T-helper 17 cell (primary cell): Measurements from ENCODE around the gene MBNL2. TPM values are rescaled to one million over a fixed set of nuclear protein-coding genes. Genes with fewer than 3 reads are reported as not detected.

Experiments
- ATAC-seq: fragments of 150-1000 bp; cut with Tn5 transposase; 2 replicates; pipeline ENCODE4 v1.10.0; 2021; ENCODE audit warnings: mild to moderate bottlenecking, moderate library complexity
- DNase-seq, 3 donors: peaks; one replicate each; pipeline versions ENCODE4 v3.0.0 to v3.0.0-alpha.2; 2020 to 2021
- H3K9me3 ChIP-seq: one replicate; pipeline ENCODE4 v1.7.0; 2013; ENCODE audit warnings: low read length, mild to moderate bottlenecking; ENCODE audit not compliant: control insufficient read depth, poor library complexity, severe bottlenecking
- H3K27ac Mint-ChIP-seq: one replicate; pipeline ENCODE4 v1.8.0; 2022; ENCODE audit warnings: mild to moderate bottlenecking, moderate library complexity, mixed read lengths
- H3K27me3 Mint-ChIP-seq: one replicate; pipeline ENCODE4 v1.8.0; 2022; ENCODE audit warnings: mixed read lengths
- H3K36me3 Mint-ChIP-seq: one replicate; pipeline ENCODE4 v1.8.0; 2022; ENCODE audit warnings: low read depth, mixed read lengths
- H3K4me1 Mint-ChIP-seq: one replicate; pipeline ENCODE4 v1.8.0; 2022; ENCODE audit warnings: mild to moderate bottlenecking, mixed read lengths
- H3K4me3 Mint-ChIP-seq: one replicate; pipeline ENCODE4 v1.8.0; 2022; ENCODE audit warnings: mild to moderate bottlenecking, moderate library complexity, mixed read lengths
- total RNA-seq, 4 donors: library from RNA in 2 of 4; stranded (reverse) in 2 of 4; gene quantifications; one replicate each; pipeline ENCODE4 v1.2.3 and lab custom pipeline; 2022 to 2026

The MBNL2 gene
- total RNA-seq, 2 donors from 2014 or later: 36.1 to 40.2 TPM

DNA sequence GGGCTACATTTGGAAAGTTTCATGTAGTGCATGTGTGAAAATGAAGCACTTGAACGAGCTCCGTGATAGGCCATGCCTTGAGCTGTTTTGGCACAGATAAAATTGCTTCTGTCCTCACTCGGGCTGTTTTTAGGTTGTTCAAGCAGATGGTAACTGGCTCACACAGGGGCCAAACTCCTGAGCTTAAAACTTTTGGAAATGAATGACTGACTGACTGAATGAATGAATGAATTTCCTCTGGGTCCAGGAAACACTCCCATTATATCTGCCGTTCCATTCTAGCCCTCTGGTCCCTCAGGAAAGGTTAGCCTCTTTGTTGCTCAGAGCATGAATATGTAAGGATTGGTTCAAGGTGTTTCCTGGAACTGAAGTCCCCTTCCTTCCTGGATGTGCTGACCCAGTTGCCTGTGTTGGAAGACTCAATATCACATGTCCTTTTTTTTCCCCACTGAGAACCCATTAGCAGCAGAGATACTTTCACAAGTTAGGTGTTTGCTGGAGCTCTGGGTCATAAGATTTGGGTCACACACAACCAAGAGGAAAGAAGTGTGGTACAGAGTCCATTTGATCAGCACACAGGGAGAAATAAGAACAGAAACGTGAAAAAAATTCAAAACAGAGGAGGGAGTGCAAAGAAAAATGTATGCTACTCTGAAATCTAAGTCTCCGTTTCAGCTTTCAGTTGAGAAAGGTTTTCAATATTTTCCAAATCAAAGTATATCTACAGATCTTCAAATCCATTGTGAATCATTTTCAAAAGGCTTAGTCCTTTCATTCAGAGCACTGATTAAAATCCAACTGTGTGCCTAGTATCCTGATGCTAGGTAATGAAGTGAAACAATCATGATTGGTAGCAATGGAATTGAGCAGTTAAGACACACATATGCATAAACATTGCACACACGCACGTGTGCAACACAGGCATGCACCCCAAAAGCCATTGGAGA, 18.9 kb downstream of the MBNL2 start:
- H3K4me3 Mint-ChIP-seq: no peak overlapping the region
- H3K4me1 Mint-ChIP-seq: peaks cover 62% of the 10 kb centered on the region
- no peak for ATAC-seq
- no peaks in the 10 kb centered on the region for H3K27me3 Mint-ChIP-seq
- no peak for DNase-seq
- peaks cover 3% of the 10 kb centered on the region for H3K36me3 Mint-ChIP-seq
- H3K27ac Mint-ChIP-seq: no peak overlapping the region
- H3K9me3 ChIP-seq: no peaks in the 10 kb centered on the region

DNA sequence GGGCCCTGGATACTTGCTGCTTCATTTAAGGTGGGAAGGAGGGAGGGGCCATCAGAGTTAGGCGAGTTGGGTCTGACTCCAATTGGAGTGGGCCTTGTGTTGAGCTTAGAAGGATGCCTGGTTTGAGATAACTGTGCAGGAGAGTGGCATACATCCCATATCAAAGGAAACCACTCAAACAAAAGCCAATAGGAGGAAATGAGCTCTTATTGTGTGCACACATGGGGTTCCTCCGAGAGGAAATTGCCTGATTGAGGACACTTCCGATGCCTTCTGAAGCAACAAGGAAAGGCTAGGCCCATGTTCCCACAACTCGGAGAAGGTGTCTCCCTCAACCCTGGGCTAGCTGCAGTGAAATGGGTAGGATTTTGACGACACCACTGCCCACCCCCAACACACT, 19.6 kb downstream of the MBNL2 start:
- H3K27ac Mint-ChIP-seq: no peak overlapping the region
- peak; percentile 7 for ATAC-seq
- peaks cover 3% of the 10 kb centered on the region for H3K36me3 Mint-ChIP-seq
- DNase-seq: no peak
- no peaks in the 10 kb centered on the region for H3K9me3 ChIP-seq
- H3K4me3 Mint-ChIP-seq: no peak overlapping the region
- no peaks in the 10 kb centered on the region for H3K27me3 Mint-ChIP-seq
- peaks cover 55% of the 10 kb centered on the region for H3K4me1 Mint-ChIP-seq

DNA sequence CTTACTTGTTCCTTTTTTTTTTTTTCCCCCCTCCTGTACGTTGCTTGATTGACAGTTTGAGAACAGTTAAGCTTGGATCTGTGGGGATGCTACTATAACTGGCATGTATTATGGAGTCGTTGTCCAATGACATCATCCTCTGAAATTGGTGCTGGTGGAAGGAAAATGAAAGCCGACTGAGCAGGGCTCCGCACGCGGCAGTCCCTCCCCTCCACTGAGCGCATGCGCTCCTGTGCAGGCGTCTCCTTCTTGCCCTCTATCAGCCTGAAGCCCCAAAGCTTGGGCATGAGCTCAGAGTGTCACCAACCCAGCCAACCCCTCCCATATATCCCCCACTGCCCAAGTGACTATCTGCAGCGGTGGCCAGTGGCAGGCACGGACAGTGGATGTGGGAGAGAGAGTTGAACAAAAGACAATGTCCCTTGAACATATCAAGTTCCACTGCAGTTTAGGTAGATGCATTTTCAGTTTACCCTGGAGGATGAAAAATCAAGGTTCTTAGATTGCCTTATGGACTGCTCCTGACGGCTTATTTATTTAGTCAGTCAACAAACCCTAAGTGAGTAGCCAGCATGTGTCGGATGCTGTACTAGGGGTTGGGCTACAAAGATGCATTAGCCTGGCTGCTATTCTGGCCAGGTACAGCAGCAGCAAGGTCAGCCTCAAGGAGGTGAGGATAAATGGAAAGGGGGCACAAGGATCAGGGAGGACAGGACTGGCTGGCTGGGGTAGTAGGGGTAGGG, 20.8 kb downstream of the MBNL2 start:
- no peaks in the 10 kb centered on the region for H3K27me3 Mint-ChIP-seq
- peaks cover 50% of the 10 kb centered on the region for H3K4me1 Mint-ChIP-seq
- ATAC-seq: no peak
- H3K4me3 Mint-ChIP-seq: no peak overlapping the region
- no peak overlapping the region for H3K27ac Mint-ChIP-seq
- H3K9me3 ChIP-seq: no peaks in the 10 kb centered on the region
- peaks cover 2% of the 10 kb centered on the region for H3K36me3 Mint-ChIP-seq
- no peak for DNase-seq

DNA sequence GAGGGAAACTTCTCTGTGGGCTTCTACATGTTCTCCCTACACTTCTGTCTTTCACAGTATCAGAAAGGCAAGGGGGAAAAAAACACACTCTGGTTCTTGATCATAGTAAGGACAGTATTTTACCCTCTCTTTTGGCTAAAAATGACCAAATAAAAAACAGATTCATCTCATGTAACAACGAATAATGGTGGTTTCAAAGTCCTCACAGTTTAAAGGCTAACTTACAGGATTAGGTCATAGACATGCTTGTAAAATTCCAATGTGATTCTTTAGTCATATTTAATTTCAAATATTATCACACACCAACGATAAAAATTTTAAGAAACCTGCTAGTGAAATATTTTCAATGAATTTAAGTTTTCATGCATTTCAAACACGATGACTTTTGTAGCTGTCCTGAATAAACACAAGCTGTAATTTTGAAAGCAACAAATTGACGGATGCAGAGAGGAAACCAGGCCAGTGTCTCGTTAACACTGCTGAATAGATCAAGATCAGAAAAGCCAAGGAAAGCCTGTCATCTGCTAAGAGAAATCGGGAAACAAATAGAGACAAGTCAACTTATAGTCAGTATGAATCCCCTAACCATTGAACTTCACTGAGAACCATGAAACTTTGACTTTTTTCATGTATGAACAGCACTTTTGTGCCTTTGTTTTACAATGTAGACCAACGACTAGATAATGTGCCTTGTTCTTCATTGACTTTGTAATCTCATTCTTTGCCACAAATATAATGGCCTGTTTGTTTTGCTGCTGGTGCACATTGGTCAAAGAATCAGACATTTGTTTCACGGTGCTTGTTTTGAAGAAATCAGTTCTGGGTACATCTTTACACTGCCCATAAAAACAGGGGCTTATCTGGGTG, 22.0 kb downstream of the MBNL2 start:
- peaks cover 38% of the 10 kb centered on the region for H3K4me1 Mint-ChIP-seq
- DNase-seq (no peak), ATAC-seq (no peak)
- no peaks in the 10 kb centered on the region for H3K9me3 ChIP-seq
- no peak overlapping the region for H3K27ac Mint-ChIP-seq
- H3K27me3 Mint-ChIP-seq: no peaks in the 10 kb centered on the region
- no peak overlapping the region for H3K4me3 Mint-ChIP-seq
- no peaks in the 10 kb centered on the region for H3K36me3 Mint-ChIP-seq

DNA sequence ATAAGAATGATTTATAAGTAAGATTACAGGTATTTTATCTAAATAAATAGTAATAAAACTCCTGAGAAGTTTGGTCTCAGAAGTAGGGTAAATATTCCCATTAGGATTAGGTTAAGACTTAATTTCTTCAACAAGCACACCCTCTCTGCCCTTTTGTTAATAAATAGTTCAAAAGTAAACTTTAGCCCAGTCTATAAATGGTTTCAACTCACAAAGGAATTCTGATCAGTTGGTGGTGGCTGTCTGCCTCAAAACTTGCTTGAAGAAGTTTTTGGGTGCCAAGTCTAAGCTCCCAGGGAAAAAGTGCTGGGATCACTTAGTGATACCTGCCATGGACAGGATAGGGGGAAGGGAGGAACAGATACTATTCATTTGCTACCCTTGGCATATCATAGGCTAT, 22.9 kb downstream of the MBNL2 start:
- Mint-ChIP-seq H3K4me1 (peaks cover 34% of the 10 kb centered on the region), H3K27me3 (no peaks in the 10 kb centered on the region), H3K36me3 (peaks cover 1% of the 10 kb centered on the region), H3K27ac (no peak overlapping the region), H3K4me3 (no peak overlapping the region)
- ATAC-seq (no peak), DNase-seq (no peak)
- H3K9me3 ChIP-seq: no peaks in the 10 kb centered on the region

DNA sequence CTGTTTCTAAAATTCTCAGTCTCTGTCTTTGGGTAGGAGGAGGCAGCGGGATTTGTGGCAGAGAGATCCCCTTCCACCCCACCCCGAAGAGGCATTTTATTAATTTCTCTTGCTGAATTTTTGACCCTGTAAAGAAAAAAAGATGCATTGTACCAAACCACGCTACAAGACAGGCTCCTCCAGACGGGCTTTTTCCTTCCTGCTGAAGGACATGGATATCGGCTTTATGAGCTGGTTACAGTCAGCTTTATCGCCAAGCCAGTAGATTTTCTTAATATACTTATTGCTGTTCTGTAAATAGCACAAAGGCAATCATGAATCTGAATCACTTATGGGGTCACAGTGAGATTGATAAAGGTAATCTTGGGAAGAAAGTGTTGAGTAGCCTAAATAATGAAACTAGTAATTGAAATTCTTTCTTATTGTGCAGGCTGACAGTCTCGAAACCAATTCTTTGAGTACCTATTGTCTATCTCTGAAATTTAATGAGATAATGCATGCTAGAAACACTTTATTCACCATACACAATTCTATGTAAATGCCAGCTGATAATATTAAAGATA, 24.5 kb downstream of the MBNL2 start:
- ATAC-seq: no peak
- H3K9me3 ChIP-seq: no peaks in the 10 kb centered on the region
- Mint-ChIP-seq H3K36me3 (peaks cover 4% of the 10 kb centered on the region), H3K4me3 (no peak overlapping the region), H3K27ac (no peak overlapping the region), H3K4me1 (peaks cover 34% of the 10 kb centered on the region), H3K27me3 (no peaks in the 10 kb centered on the region)
- DNase-seq: no peak

DNA sequence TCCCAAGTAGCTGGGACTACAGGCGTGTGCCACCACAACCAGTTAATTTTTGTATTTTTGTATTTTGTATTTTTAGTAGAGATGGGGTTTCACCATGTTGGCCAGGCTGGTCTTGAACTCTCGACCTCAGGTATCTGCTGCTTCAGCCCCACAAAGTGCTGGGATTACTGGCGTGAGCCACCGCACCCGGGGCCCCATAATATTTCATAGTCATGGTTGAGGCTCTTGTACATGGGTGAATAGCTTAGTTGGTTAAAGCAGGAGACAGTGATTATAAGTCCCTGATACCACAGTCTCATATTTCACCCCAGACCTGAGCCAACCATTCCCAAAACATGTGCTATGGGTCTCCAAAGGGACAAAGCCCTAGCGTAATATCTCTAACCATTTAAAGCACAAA, 26.1 kb downstream of the MBNL2 start:
- Mint-ChIP-seq H3K27me3 (no peaks in the 10 kb centered on the region), H3K27ac (no peak overlapping the region), H3K36me3 (peaks cover 4% of the 10 kb centered on the region), H3K4me3 (no peak overlapping the region), H3K4me1 (peaks cover 23% of the 10 kb centered on the region)
- no peak for ATAC-seq
- no peak for DNase-seq
- H3K9me3 ChIP-seq: no peaks in the 10 kb centered on the region

DNA sequence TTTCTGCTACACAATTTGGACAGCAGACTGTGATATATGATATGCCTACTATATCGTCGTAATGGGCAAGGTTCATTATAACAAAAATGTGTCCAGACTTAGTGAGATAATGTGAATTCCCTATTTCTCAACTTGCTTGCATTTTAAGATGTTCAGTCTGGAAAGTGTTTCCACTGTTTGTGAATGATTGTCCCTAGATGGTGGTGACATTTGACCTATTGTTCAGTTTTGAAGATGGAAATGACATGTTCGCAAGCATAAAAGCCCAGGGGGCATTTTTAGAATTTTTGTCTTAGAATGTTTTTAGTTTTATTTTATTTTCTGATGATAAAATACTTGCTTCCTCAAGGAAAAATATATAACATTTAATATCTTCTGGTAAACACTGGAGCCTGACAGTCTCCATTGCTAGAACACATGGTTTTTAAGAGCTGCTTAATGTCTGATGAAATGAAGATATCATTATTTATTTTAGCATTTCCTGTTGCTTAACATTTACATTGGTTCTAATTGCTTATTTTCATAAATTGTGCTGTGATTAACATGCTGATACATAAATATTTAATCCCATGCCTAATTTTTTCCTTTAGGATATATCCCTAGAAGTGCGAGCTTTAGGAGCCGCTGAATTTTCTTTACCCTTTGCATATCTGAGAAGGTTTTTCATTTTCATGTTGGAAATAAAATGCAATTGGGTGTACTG, 27.1 kb downstream of the MBNL2 start:
- Mint-ChIP-seq H3K4me3 (no peak overlapping the region), H3K27me3 (no peaks in the 10 kb centered on the region), H3K36me3 (peaks cover 4% of the 10 kb centered on the region), H3K27ac (peak overlapping the region; percentile 71), H3K4me1 (peaks cover 17% of the 10 kb centered on the region)
- no peaks in the 10 kb centered on the region for H3K9me3 ChIP-seq
- ATAC-seq (no peak), DNase-seq (no peak)

DNA sequence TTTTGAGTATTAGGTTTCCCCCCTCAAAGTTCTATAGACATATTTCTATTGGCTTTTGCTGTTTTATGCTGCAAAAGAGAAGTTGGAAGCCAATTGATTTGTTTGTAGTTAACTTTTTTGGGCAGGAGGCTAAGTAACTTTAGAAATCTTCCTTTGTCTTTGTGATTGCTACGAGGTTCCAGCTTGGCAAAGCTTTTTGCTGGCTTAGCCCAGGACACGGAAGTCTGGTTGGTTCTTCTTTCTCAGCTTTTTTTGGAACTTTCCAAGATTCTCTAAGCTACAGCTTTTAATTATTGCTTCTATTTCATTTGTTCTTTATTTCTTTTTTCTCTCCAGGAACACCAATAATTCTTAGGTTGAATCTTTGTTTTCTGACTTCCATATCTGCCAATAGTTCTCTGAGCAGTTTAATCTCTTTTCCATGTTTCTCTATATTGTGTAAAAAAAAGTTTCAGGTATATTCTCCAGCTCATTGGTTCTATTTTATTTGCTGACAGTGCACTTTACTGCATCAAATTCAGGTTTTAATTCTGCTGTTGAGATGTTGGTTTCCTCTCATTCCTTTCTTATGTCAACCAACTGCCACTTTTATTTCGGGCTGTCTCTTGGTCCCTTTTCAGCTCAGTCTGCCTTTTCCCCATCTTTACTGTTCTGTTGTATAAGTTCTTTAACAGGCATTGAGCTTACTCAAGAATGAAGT, 27.8 kb downstream of the MBNL2 start:
- peaks cover 17% of the 10 kb centered on the region for H3K4me1 Mint-ChIP-seq
- no peak for DNase-seq
- no peaks in the 10 kb centered on the region for H3K27me3 Mint-ChIP-seq
- peak overlapping the region; percentile 34 for H3K4me3 Mint-ChIP-seq
- peak overlapping the region; percentile 71 for H3K27ac Mint-ChIP-seq
- no peaks in the 10 kb centered on the region for H3K9me3 ChIP-seq
- no peak for ATAC-seq
- peaks cover 4% of the 10 kb centered on the region for H3K36me3 Mint-ChIP-seq

DNA sequence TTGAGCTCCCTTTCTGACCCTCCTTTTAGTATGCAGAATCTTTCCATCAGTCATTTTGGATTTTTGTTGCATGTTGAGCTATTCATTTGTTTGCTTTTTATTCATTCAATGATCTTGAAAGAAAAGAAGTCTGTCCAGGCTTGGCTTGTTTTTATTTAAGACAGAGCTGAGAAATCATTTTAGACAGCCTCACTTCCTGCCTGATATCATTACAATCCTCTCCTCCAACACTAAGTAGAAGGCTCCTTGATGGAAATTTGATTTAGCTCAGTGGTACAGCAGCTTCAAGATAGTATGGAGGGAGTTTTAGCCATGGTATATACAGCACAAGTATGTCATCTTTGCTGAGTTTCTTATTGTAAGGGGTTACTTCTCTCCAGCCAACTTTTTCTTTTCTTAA, 28.4 kb downstream of the MBNL2 start:
- H3K27me3 Mint-ChIP-seq: no peaks in the 10 kb centered on the region
- ATAC-seq (peak; percentile 27), DNase-seq (no peak)
- H3K9me3 ChIP-seq: no peaks in the 10 kb centered on the region
- peak overlapping the region; percentile 71 for H3K27ac Mint-ChIP-seq
- H3K4me3 Mint-ChIP-seq: peak overlapping the region; percentile 34
- H3K36me3 Mint-ChIP-seq: peaks cover 4% of the 10 kb centered on the region
- peaks cover 21% of the 10 kb centered on the region for H3K4me1 Mint-ChIP-seq

DNA sequence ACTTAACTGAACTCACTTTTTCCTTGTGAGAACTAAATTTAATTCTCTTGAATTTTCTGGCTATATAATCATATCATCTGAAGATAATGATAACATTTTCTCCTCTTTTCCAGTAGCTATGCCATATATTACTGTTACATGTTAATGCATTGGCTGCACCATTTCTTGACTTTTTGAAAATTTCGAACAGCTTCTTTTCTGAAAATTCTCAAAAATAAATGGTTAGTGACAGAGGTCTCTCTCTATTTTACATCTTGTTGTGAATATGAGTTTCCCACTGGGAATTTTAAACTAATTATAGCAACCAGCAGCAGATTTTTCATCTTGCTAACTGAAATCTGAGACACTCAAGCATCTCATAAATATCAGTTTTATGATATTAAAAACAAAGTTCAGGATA, 30.6 kb downstream of the MBNL2 start:
- no peak overlapping the region for H3K27ac Mint-ChIP-seq
- H3K27me3 Mint-ChIP-seq: no peaks in the 10 kb centered on the region
- peaks cover 4% of the 10 kb centered on the region for H3K36me3 Mint-ChIP-seq
- peaks cover 31% of the 10 kb centered on the region for H3K4me1 Mint-ChIP-seq
- DNase-seq: no peak
- H3K9me3 ChIP-seq: no peaks in the 10 kb centered on the region
- ATAC-seq: no peak
- H3K4me3 Mint-ChIP-seq: no peak overlapping the region
